Ascending aorta (tissue), 2 donors: ENCODE measurements around the gene HSPBAP1. TPM values are rescaled to one million over a fixed set of nuclear protein-coding genes. Genes with fewer than 3 reads are reported as not detected.
"Not testable (repeated sequence)": the region's sequence is repeated elsewhere in the genome, so short reads cannot be mapped to it uniquely, and the experiment has no call there.

Source experiments
- DNase-seq, 2 donors: peaks; one replicate each; pipeline ENCODE4 v3.0.0-alpha.2; 2019; ENCODE audit warnings: low spot score in 2 of 2
- H3K27ac ChIP-seq, 2 donors: fragments of 200-600 bp; sonication (generic); one replicate each; pipeline ENCODE4 v1.5.1; 2016 to 2017; ENCODE audit warnings: mild to moderate bottlenecking in 1 of 2
- H3K27me3 ChIP-seq: fragments of 200-600 bp; sonication (generic); one replicate; pipeline ENCODE4 v1.5.1; 2017
- H3K36me3 ChIP-seq, 2 donors: fragments of 200-600 bp; sonication (generic); one replicate each; pipeline ENCODE4 v1.5.1; 2016
- H3K4me1 ChIP-seq, 2 donors: fragments of 200-600 bp; sonication (generic); one replicate each; pipeline ENCODE4 v1.5.1; 2016 to 2017; ENCODE audit warnings: mild to moderate bottlenecking in 1 of 2
- H3K4me3 ChIP-seq, 2 donors: fragments of 200-600 bp; sonication (generic); one replicate each; pipeline ENCODE4 v1.5.1; 2016 to 2017; ENCODE audit warnings: mild to moderate bottlenecking in 1 of 2
- H3K9me3 ChIP-seq, 2 donors: fragments of 200-600 bp; sonication (generic); one replicate each; pipeline ENCODE4 v1.5.1; 2016
- CTCF ChIP-seq, 3 experiments: fragments of 200-600 bp in 2 of 3; fragments of 450-650 bp in 1 of 3; sonication (generic) in 2 of 3; IDR thresholded peaks; one replicate each; pipeline ENCODE4 v1.5.1; 2016 to 2019; ENCODE audit warnings: antibody characterized with exemption in 3 of 3, mild to moderate bottlenecking in 1 of 3, moderate library complexity in 1 of 3
- intact Hi-C: fragments of 100-400 bp; cut with DNase I; formaldehyde crosslinking; loops from one replicate; pipeline ENCODE4 v1.15.1; 2023
- total RNA-seq: library from RNA; depleted of rRNA; stranded (reverse); fragments of >200 nt; gene quantifications from one replicate; pipeline ENCODE4 v1.1.0, GENCODE V29; 2016

Gene HSPBAP1
- total RNA-seq, 1 donor from 2014 or later, result 2.4 TPM

DNA sequence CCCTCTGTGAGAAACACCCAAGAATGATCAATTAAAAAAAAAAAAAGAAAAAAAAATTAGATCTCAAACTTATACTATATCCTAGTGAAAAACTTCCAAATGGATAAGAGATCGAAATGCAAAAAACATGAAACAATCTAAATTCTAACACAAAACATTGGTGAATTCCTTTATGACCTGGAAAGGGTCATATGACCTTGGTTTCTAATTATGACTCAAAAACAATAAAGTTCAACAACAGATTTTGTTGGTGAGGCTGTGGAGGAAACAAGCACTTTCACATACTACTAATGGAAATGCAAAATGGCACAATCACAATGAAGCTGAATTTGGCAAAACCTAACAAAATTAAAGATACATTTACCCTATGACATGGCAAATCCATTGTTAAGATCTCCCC is 45.3 kb downstream of the HSPBAP1 start:
- H3K27ac ChIP-seq, result no peak overlapping the region
- no peaks in the 10 kb centered on the region for H3K27me3 ChIP-seq
- no peak for DNase-seq
- no peaks in the 10 kb centered on the region for H3K9me3 ChIP-seq
- intact Hi-C loops, result no loop called here
- H3K36me3 ChIP-seq, result peaks cover 2 to 21% of the 10 kb centered on the region in 2 donors
- TF ChIP-seq CTCF (IDR thresholded peaks at IDR 0.05), result no peak
- no peak overlapping the region for H3K4me3 ChIP-seq
- no peaks in the 10 kb centered on the region for H3K4me1 ChIP-seq

DNA sequence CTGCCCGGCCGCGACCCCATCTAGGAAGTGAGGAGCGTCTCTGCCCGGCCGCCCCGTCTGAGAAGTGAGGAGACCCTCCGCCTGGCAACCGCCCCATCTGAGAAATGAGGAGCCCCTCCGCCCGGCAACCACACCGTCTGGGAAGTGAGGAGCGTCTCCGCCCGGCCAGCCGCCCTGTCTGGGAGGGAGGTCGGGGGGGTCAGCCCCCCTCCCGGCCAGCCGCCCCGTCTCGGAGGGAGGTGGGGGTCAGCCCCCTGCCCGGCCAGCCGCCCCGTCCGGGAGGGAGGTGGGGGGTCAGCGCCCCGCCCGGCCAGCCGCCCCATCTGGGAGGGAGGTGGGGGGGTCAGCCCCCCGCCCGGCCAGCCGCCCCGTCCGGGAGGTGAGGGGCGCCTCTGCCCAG is 46.3 kb downstream of the HSPBAP1 start:
- H3K4me1 ChIP-seq, H3K27me3 ChIP-seq, H3K9me3 ChIP-seq, H3K27ac ChIP-seq, H3K4me3 ChIP-seq, intact Hi-C loops, DNase-seq: not testable (repeated sequence)
- peaks cover 2 to 31% of the 10 kb centered on the region in 2 donors for H3K36me3 ChIP-seq

DNA sequence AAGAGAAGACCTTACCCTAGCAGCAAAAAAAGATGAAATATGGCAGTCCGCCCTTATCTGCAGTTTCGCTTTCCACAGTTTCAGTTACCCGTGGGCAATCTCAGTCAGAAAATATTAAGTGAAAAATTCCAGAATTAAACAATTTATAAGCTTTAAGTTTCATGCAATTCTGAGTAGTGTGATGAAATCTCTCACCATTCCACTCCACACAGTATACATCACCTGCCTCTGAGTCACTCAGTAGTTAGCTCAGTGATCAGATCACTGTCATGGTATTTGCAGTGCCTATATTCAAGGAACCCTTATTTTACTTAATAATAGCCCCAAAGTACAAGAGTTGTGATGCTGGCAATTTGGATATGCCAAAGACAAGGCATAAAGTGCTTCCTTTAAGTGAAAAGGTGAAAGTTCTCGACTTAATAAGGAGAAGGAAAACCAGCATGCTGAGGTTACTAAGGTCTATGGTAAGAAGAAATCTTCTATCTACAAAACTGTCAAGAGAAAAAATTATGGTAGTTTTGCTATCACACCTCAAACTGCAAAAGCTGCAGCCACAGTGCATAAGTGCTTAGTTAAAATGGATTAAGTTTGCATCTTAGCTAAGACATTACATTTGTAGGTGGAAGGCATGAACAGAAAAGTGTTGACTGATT is 48.1 kb downstream of the HSPBAP1 start:
- Histone ChIP-seq H3K9me3 (no peaks in the 10 kb centered on the region), H3K4me3 (no peak overlapping the region), H3K4me1 (no peaks in the 10 kb centered on the region), H3K27me3 (no peaks in the 10 kb centered on the region), H3K36me3 (peaks cover 3 to 25% of the 10 kb centered on the region in 2 donors), H3K27ac (no peak overlapping the region)
- no peak for DNase-seq
- intact Hi-C loops, result no loop called here
- no peak for TF ChIP-seq CTCF (IDR thresholded peaks at IDR 0.05)

GRCh38 chr3:122743581-122744120 is 50.0 kb downstream of the HSPBAP1 start:
- TF ChIP-seq CTCF (IDR thresholded peaks at IDR 0.05), result no peak
- H3K27ac ChIP-seq, result no peak overlapping the region
- no peaks in the 10 kb centered on the region for H3K4me1 ChIP-seq
- DNase-seq, result no peak
- intact Hi-C loops, result no loop called here
- H3K36me3 ChIP-seq, result peaks cover 8 to 38% of the 10 kb centered on the region in 2 donors
- H3K4me3 ChIP-seq, result no peak overlapping the region
- H3K27me3 ChIP-seq, result no peaks in the 10 kb centered on the region
- no peaks in the 10 kb centered on the region for H3K9me3 ChIP-seq

DNA sequence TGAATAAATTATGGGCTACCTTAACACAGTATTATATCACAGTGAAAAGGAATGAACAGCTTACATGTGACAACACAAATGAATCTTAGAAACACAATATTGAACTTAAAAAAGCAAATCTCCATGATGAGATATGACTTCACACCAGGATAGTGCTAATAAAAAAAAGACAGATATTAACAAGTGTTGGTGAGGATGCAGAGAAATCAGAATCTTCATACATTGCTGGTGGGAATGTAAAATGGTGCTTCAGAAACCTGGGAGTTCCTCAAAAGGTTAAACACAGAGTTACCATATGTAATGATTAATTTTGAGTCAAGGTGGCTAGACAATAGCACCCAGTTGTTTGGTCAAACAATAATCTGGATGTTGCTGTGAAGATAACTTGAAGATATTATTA is 51.4 kb downstream of the HSPBAP1 start:
- H3K4me1 ChIP-seq, result no peaks in the 10 kb centered on the region
- H3K9me3 ChIP-seq, result no peaks in the 10 kb centered on the region
- H3K4me3 ChIP-seq, result no peak overlapping the region
- DNase-seq, result no peak
- H3K27ac ChIP-seq, result no peak overlapping the region
- no peak for TF ChIP-seq CTCF (IDR thresholded peaks at IDR 0.05)
- no peaks in the 10 kb centered on the region for H3K27me3 ChIP-seq
- H3K36me3 ChIP-seq, result peaks cover 8 to 38% of the 10 kb centered on the region in 2 donors
- intact Hi-C loops, result no loop called here

DNA sequence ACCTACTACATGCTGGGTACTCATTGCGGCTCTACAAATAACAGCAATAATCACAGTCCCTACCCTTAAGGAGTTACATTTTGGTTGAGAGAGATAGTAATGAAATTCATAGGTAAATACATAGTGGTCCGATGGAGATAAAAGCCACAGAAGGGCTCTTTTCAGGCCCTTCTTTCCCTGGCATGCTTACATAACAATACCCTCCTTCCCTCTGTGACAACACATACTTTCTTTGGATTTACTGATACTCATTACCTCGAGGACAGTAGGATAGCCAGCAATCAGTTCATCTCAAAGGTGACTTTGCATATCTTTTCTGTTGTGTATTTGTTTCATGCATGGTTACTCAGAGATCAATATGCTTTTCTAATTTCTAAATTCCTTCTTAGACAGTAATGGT is 54.5 kb downstream of the HSPBAP1 start:
- TF ChIP-seq CTCF (IDR thresholded peaks at IDR 0.05), result no peak
- DNase-seq, result no peak
- H3K9me3 ChIP-seq, result no peaks in the 10 kb centered on the region
- H3K4me1 ChIP-seq, result no peaks in the 10 kb centered on the region
- H3K27me3 ChIP-seq, result no peaks in the 10 kb centered on the region
- peaks cover 8 to 32% of the 10 kb centered on the region in 2 donors for H3K36me3 ChIP-seq
- intact Hi-C loops, result no loop called here
- no peak overlapping the region for H3K27ac ChIP-seq
- no peak overlapping the region for H3K4me3 ChIP-seq

GRCh38 chr3:122732682-122733525 is 60.7 kb downstream of the HSPBAP1 start:
- H3K9me3 ChIP-seq, H3K4me3 ChIP-seq, DNase-seq, intact Hi-C loops, H3K4me1 ChIP-seq, H3K27ac ChIP-seq, H3K27me3 ChIP-seq: not testable (repeated sequence)
- peaks cover 0 to 19% of the 10 kb centered on the region in 2 donors for H3K36me3 ChIP-seq
